SK-N-SH treated with all-trans-retinoic acid at 6 μM for 48 hours (cell line): ENCODE results near the gene EIF3A.

ENCODE experiments used
- ATAC-seq: fragments of 200-7000 bp; cut with Tn5 transposase; 3 replicates; pipeline ENCODE4 v1.9.1; 2020; ENCODE audit warnings: mild to moderate bottlenecking, moderate library complexity
- ARNTL ChIP-seq: fragments of 450-650 bp; formaldehyde crosslinking; IDR thresholded peaks from 2 replicates; pipeline ENCODE4 v1.5.0; 2020; ENCODE audit warnings: low read depth, mild to moderate bottlenecking, moderate library complexity, borderline replicate concordance
- BACH2 ChIP-seq: fragments of 250-450 bp; sonication (Bioruptor Pico); IDR thresholded peaks from 2 replicates; pipeline ENCODE4 v1.9.0; 2021; ENCODE audit warnings: mild to moderate bottlenecking, borderline replicate concordance
- CREB5 ChIP-seq: fragments of 250-450 bp; sonication (Bioruptor Pico); IDR thresholded peaks from 2 replicates; pipeline ENCODE4 v1.5.1; 2020; ENCODE audit warnings: low read depth, mild to moderate bottlenecking, moderate library complexity
- CSRNP3 ChIP-seq: fragments of 250-450 bp; sonication (Bioruptor Pico); IDR thresholded peaks from 2 replicates; pipeline ENCODE4 v1.5.1; 2021; ENCODE audit warnings: mild to moderate bottlenecking, moderate library complexity
- ESRRG ChIP-seq: fragments of 250-450 bp; sonication (Bioruptor Pico); IDR thresholded peaks from 2 replicates; pipeline ENCODE4 v1.6.1; 2021; ENCODE audit warnings: mild to moderate bottlenecking
- GLIS3 ChIP-seq: fragments of 250-450 bp; sonication (Bioruptor Pico); IDR thresholded peaks from 2 replicates; pipeline ENCODE4 v1.5.0; 2020; ENCODE audit warnings: mild to moderate bottlenecking, moderate library complexity
- ISL1 ChIP-seq: fragments of 250-450 bp; sonication (Bioruptor Pico); IDR thresholded peaks from 2 replicates; pipeline ENCODE4 v2.1.2; 2022; ENCODE audit warnings: mild to moderate bottlenecking, moderate library complexity
- OSR1 ChIP-seq: fragments of 250-450 bp; sonication (Bioruptor Pico); IDR thresholded peaks from 2 replicates; pipeline ENCODE4 v1.8.0; 2022; ENCODE audit warnings: moderate library complexity, mild to moderate bottlenecking, inconsistent platforms
- PPARA ChIP-seq: fragments of 250-450 bp; sonication (Bioruptor Pico); IDR thresholded peaks from 2 replicates; pipeline ENCODE4 v1.5.0; 2020; ENCODE audit warnings: mild to moderate bottlenecking, borderline replicate concordance
- RARB ChIP-seq: fragments of 250-450 bp; sonication (Bioruptor Pico); IDR thresholded peaks from 2 replicates; pipeline ENCODE4 v1.8.0; 2021; ENCODE audit warnings: mild to moderate bottlenecking, moderate library complexity
- SNAI2 ChIP-seq: fragments of 250-450 bp; sonication (Bioruptor Pico); IDR thresholded peaks from 2 replicates; pipeline ENCODE4 v1.5.0; 2020; ENCODE audit warnings: mild to moderate bottlenecking, moderate library complexity
- TCF4 ChIP-seq: fragments of 250-450 bp; sonication (Bioruptor Pico); IDR thresholded peaks from 2 replicates; pipeline ENCODE4 v1.8.0; 2021; ENCODE audit warnings: mild to moderate bottlenecking, moderate library complexity, borderline replicate concordance
- TOX ChIP-seq: fragments of 250-450 bp; sonication (Bioruptor Pico); IDR thresholded peaks from 2 replicates; pipeline ENCODE4 v1.8.0; 2021; ENCODE audit warnings: mild to moderate bottlenecking, moderate library complexity, borderline replicate concordance
- TSHZ2 ChIP-seq: fragments of 250-450 bp; sonication (Bioruptor Pico); IDR thresholded peaks from 2 replicates; pipeline ENCODE4 v1.5.0; 2020; ENCODE audit warnings: mild to moderate bottlenecking, moderate library complexity
- ZC3H10 ChIP-seq: fragments of 250-450 bp; sonication (Bioruptor Pico); IDR thresholded peaks from 2 replicates; pipeline ENCODE4 v1.5.1; 2021; ENCODE audit warnings: mild to moderate bottlenecking, moderate library complexity
- ZFP3 ChIP-seq: fragments of 250-450 bp; sonication (Bioruptor Pico); IDR thresholded peaks from 2 replicates; pipeline ENCODE4 v1.5.0; 2020; ENCODE audit warnings: mild to moderate bottlenecking, moderate library complexity
- ZFP30 ChIP-seq: fragments of 450-650 bp; formaldehyde crosslinking; IDR thresholded peaks from 2 replicates; pipeline ENCODE4 v1.5.0; 2022; ENCODE audit warnings: mild to moderate bottlenecking, moderate library complexity
- ZNF70 ChIP-seq: fragments of 450-650 bp; formaldehyde crosslinking; IDR thresholded peaks from 2 replicates; pipeline ENCODE4 v1.5.0; 2020; ENCODE audit warnings: mild to moderate bottlenecking, moderate library complexity
- ZNF8 ChIP-seq: fragments of 450-650 bp; formaldehyde crosslinking; IDR thresholded peaks from 2 replicates; pipeline ENCODE4 v1.5.0; 2020; ENCODE audit warnings: mild to moderate bottlenecking, moderate library complexity
- TF ChIP-seq, protein P1 (sequence below): fragments of 250-450 bp; sonication (Bioruptor Pico); IDR thresholded peaks from 2 replicates; pipeline ENCODE4 v1.8.0; 2021; ENCODE audit warnings: low read depth, mild to moderate bottlenecking, moderate library complexity, borderline replicate concordance
- TF ChIP-seq, protein P2 (sequence below): fragments of 250-450 bp; sonication (Bioruptor Pico); IDR thresholded peaks from 2 replicates; pipeline ENCODE4 v1.8.0; 2020; ENCODE audit warnings: mild to moderate bottlenecking, moderate library complexity, borderline replicate concordance

EIF3A gene

GRCh38 chr10:119095640-119096039, 15.0 kb upstream of the EIF3A start:
- ATAC-seq, result no peak

DNA sequence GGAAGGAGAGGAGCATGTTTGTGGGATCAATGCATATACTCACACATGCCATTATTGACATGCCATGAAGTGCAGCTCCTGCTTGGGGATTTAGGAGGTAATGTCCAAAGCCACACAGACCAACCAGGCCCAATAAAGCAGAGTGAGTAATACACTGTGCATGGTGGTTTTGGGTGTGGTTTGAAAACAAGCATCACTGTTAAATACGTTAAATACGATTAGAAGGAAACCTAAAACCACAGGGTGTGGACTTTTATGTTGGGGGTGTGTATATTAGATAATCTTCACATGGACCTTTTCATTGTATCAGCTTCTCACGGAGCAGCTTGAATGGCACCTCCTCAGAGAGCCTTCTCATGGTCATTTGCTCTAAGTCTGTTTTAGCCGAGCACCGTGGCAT, 10.4 kb upstream of the EIF3A start:
- no peak; the same call in 1 of the 3 replicates for ATAC-seq
- TF ChIP-seq OSR1 (CRISPR knock-in tag), result no peak
- TF ChIP-seq TOX (CRISPR knock-in tag), result no peak
- no peak for TF ChIP-seq ARNTL (CRISPR knock-in tag)
- TF ChIP-seq, protein P1, sequence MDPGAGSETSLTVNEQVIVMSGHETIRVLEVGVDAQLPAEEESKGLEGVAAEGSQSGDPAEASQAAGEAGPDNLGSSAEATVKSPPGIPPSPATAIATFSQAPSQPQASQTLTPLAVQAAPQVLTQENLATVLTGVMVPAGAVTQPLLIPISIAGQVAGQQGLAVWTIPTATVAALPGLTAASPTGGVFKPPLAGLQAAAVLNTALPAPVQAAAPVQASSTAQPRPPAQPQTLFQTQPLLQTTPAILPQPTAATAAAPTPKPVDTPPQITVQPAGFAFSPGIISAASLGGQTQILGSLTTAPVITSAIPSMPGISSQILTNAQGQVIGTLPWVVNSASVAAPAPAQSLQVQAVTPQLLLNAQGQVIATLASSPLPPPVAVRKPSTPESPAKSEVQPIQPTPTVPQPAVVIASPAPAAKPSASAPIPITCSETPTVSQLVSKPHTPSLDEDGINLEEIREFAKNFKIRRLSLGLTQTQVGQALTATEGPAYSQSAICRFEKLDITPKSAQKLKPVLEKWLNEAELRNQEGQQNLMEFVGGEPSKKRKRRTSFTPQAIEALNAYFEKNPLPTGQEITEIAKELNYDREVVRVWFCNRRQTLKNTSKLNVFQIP (CRISPR knock-in tag), result no peak
- no peak for TF ChIP-seq ZFP3 (CRISPR knock-in tag)
- no peak for TF ChIP-seq ZNF8 (CRISPR knock-in tag)
- no peak for TF ChIP-seq CREB5 (CRISPR knock-in tag)
- no peak for TF ChIP-seq ISL1 (CRISPR knock-in tag)
- TF ChIP-seq TSHZ2, result no peak
- TF ChIP-seq ZC3H10 (CRISPR knock-in tag), result no peak
- no peak for TF ChIP-seq ESRRG
- no peak for TF ChIP-seq GLIS3 (CRISPR knock-in tag)
- no peak for TF ChIP-seq ZFP30 (CRISPR knock-in tag)
- TF ChIP-seq PPARA (CRISPR knock-in tag), result no peak
- TF ChIP-seq SNAI2 (CRISPR knock-in tag), result no peak
- TF ChIP-seq CSRNP3 (CRISPR knock-in tag), result no peak

More at GRCh38 chr10:119095640-119096039, 15.0 kb upstream of the EIF3A start:
- TF ChIP-seq PPARA (CRISPR knock-in tag), result no peak
- no peak for TF ChIP-seq ARNTL (CRISPR knock-in tag)
- no peak for TF ChIP-seq ZNF8 (CRISPR knock-in tag)
- no peak for TF ChIP-seq ISL1 (CRISPR knock-in tag)
- no peak for TF ChIP-seq ZNF70 (CRISPR knock-in tag)
- no peak for TF ChIP-seq RARB (CRISPR knock-in tag)
- no peak for TF ChIP-seq TCF4 (CRISPR knock-in tag)
- TF ChIP-seq ZC3H10 (CRISPR knock-in tag), result no peak
- TF ChIP-seq, protein P2, sequence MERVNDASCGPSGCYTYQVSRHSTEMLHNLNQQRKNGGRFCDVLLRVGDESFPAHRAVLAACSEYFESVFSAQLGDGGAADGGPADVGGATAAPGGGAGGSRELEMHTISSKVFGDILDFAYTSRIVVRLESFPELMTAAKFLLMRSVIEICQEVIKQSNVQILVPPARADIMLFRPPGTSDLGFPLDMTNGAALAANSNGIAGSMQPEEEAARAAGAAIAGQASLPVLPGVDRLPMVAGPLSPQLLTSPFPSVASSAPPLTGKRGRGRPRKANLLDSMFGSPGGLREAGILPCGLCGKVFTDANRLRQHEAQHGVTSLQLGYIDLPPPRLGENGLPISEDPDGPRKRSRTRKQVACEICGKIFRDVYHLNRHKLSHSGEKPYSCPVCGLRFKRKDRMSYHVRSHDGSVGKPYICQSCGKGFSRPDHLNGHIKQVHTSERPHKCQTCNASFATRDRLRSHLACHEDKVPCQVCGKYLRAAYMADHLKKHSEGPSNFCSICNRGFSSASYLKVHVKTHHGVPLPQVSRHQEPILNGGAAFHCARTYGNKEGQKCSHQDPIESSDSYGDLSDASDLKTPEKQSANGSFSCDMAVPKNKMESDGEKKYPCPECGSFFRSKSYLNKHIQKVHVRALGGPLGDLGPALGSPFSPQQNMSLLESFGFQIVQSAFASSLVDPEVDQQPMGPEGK (CRISPR knock-in tag), result no peak
- no peak for TF ChIP-seq BACH2
- no peak for TF ChIP-seq TSHZ2
- TF ChIP-seq ZFP30 (CRISPR knock-in tag), result no peak
- TF ChIP-seq SNAI2 (CRISPR knock-in tag), result no peak
- no peak for TF ChIP-seq ZFP3 (CRISPR knock-in tag)
- TF ChIP-seq, protein P1 (CRISPR knock-in tag), result no peak
- no peak for TF ChIP-seq TOX (CRISPR knock-in tag)
- no peak for TF ChIP-seq ESRRG
- no peak for TF ChIP-seq GLIS3 (CRISPR knock-in tag)
- TF ChIP-seq, all 23 proteins: peak for 0
